Right ventricle myocardium inferior (tissue), 1 donor: ENCODE results near the gene CCDC160. TPM values are rescaled to one million over a fixed set of nuclear protein-coding genes. Genes with fewer than 3 reads are reported as not detected.
"Not testable (repeated sequence)": the region's sequence is repeated elsewhere in the genome, so short reads cannot be mapped to it uniquely, and the experiment has no call there.

Experiments
- ATAC-seq: fragments of 200-7000 bp; cut with Tn5 transposase; one replicate; pipeline ENCODE4 v1.9.1; 2020; ENCODE audit warnings: mild to moderate bottlenecking, moderate library complexity
- DNase-seq: peaks from one replicate; pipeline ENCODE4 v3.0.0; 2021; ENCODE audit errors: missing footprints
- intact Hi-C: fragments of 100-400 bp; cut with DNase I; formaldehyde crosslinking; loops from one replicate; pipeline ENCODE4 v1.11.0; 2022
- long read RNA-seq: library from polyadenylated mRNA; unstranded; transcript quantifications from one replicate; pipeline ENCODE4 v2.0.0, GENCODE V29; 2021
- total RNA-seq: library from RNA; stranded (reverse); fragmentation: NEBNext Ultra II Directional; extraction: Animal tissue kit (Norgen Biotek cat#: 25700); gene quantifications from one replicate; pipeline ENCODE4 v1.2.1, GENCODE V29; 2021
- donor health status: DM: no; HTN: yes; CAD: no; lungs with severe emphysema.

CCDC160 gene
- total RNA-seq: not detected
- long read RNA-seq: 0 reads

DNA sequence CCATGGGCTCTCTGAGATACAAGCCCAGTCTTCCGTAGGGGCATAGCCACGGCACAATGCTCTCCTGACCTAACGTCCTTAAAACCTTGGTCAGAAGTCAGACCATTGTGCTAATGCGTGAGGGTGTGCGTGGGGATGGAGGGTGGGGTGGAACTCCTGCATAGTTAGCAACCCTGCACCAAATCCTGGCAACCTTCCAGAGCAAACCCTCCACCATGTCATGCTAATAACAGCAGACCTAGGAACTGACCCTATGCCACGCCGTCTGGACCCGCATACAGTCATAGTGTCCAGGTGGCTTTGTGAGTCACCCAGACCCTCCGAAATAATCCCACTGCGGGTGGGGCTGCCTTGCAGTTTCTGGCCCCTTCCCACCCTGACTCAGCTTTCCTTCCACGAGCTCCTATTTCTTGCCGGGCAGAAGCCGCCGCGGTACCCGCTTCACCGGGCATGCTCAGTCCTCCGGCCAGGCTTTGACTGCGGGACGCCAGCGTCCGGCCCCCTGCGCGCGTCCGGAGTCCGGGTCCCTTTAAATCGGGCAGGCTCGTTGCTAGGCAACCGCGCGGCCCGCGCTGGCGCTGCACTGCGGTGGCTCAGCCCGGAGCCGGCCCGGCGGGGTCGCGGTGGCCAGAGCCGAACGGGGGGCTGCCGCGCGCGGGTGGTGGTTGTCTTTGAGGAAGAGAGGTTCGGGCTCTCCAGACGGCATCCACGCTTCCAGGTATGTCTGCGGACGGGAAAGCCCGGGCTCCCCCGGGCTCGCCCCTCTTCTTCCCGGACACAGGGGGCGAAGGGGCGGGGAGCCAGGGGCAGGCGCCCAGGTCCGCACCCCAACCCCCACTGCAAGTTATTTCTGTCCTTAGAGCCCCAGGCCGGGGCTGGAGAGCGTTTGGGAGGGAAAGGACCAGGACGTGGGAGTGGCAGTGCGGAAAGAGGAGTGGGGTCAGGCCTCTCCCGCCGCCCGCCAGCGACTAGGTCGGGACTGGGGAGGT is at the start of gene CCDC160:
Gene CCDC160 (plus strand): TSS at position 557 of the 989 bp plus-strand sequence. CDS start 7,619 bp downstream, outside the sequence.
- DNase-seq: peak; percentile 80
- intact Hi-C loops: no loop called here
- ATAC-seq: peak; percentile 46

- intact Hi-C loops: no loop called here
- no peak for DNase-seq
- no peak for ATAC-seq
These were observed 45.7 kb upstream of the CCDC160 start for GRCh38 chrX:134191281-134191680.

- DNase-seq (no peak), ATAC-seq (no peak)
- intact Hi-C loops: no loop called here
These were observed 42.1 kb upstream of the CCDC160 start for GRCh38 chrX:134194915-134195314.

- DNase-seq: no peak
- ATAC-seq: no peak
- intact Hi-C loops: no loop called here
These were observed 34.4 kb upstream of the CCDC160 start for GRCh38 chrX:134202561-134202960.

DNA sequence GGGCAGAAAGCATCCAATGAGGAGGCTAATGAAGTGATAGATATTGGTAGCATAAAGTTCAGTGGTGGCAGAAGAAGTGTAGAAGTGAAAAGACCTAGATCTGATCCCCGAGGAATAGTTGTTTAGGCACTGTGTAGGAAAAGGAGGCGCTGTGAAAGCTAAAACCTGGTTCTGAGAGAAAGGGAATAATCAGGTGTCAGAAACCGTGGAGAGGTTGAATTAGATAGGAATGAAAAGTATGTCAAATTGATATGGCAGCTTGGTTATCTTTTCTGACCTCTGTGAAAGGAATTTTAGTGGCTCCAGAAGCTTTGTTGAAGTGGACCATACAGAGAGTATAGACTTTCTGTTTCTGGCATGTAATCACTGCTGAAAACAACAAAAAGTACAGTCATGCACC is 30.8 kb upstream of the CCDC160 start:
- intact Hi-C loops: no loop called here
- ATAC-seq (no peak), DNase-seq (no peak)

DNA sequence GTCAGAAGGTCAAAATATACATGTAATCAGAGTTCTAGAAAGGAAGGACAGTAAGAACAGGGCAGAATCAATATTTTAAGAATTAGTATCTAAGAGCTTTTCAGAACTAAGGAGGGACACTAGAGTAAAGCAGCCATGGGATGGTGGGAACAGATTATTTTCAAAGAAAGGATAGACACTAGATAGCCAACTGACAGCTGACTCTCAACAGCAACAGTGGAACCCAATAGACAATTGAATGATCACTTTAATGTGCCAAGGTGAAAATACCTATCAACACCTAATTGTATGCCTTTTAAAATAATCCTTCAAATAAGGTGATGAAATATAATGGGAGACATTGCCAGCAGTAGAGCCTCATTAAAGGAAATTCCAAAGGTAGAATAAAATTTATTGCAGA is 26.5 kb upstream of the CCDC160 start:
- intact Hi-C loops: no loop called here
- no peak for DNase-seq
- ATAC-seq: no peak

GRCh38 chrX:134235236-134235635 is 1.7 kb upstream of the CCDC160 start:
- intact Hi-C loops: no loop called here
- ATAC-seq (no peak), DNase-seq (no peak)

DNA sequence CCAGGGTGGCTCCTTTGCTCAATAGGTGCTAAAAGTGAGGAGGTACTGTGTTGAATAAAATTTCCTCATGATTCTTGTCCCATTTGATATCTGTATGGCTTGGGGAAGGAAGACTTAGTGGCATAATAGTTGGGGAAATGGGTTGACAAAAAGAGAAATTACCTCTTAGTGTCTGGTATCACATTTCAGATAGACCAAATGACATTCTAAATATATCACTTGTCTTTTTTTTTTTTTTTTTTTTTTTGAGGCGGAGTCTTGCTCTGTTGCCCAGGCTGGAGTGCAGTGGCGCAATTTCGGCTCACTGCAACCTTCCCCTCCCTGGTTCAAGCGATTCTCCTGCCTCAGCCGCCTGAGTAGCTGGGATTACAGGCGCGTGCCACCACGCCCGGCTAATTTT is 1.2 kb downstream of the CCDC160 start:
- intact Hi-C loops: not testable (repeated sequence)

GRCh38 chrX:134239016-134239415 is 2.0 kb downstream of the CCDC160 start:
- DNase-seq (no peak), ATAC-seq (no peak)
- intact Hi-C loops: no loop called here

More for the DNA sequence above, 1.2 kb downstream of the CCDC160 start:
- ATAC-seq, DNase-seq: not testable (repeated sequence)

DNA sequence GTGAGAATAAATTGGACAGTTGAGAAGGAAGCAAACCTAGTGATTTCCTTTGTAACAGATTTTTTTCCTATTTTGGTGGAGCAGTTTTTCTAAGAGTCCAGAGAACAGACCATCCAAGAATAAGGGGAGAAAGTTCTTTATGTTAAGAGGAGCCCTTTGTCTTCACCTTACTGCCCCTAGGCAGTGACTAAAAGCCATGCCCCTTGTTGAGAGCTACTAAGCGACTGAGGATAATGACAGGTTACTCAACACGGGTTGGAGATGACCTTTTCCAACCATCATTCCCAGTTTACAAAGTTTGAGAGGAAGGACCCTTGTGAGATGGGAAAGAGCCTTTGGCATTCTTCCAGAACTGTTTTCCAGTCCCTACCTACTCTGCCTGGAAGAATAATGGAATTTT is 3.2 kb downstream of the CCDC160 start:
- intact Hi-C loops: no loop called here
- no peak for ATAC-seq
- no peak for DNase-seq

- intact Hi-C loops: no loop called here
- no peak for ATAC-seq
These were observed 5.1 kb downstream of the CCDC160 start for GRCh38 chrX:134241960-134242619.

DNA sequence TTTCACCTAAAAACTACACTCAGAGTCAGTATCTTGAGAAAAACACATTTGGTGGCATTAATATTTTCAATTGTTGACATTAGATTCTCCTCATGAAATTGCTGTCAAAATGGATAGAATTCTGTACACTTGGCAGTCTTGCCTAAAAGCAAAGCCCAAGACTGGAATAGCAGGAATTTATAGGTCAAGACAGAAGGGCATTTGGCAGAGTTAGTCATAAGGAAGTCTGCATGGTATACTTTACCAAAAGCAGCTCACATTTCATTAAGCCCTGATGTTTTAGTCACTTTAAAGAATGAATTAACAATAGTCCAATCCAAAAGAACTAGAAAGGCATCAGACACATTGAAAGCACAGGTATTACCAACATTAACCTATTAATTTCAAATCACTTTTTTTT is 7.1 kb downstream of the CCDC160 start:
- DNase-seq: no peak
- ATAC-seq: no peak
- intact Hi-C loops: no loop called here

More at GRCh38 chrX:134241960-134242619, 5.1 kb downstream of the CCDC160 start:
- DNase-seq: no peak

GRCh38 chrX:134246282-134246681 is 9.3 kb downstream of the CCDC160 start:
- ATAC-seq (no peak), DNase-seq (no peak)
- intact Hi-C loops: no loop called here

DNA sequence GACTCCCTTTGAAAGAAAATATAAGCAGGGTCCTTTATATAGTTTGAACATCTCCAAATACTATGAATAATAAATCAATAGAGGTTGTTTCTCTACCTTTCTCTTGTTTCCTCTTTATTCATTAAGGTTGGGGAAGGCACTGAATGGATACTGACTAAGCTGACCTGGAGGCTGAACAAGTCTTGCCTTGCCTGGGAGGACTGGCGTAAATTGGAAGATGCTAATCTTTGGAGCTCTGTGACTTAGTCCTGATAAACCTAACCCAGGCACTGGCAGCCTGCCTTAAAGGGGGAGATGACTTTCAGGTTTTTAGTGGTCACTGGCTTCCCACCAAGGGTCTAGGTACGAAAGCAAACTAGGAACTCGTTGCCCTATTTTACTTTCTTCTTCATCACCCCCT is 10.5 kb downstream of the CCDC160 start:
- intact Hi-C loops: no loop called here
- no peak for ATAC-seq

GRCh38 chrX:134249241-134249640 is 12.3 kb downstream of the CCDC160 start:
- intact Hi-C loops: no loop called here
- ATAC-seq: no peak
- DNase-seq: no peak

More for the DNA sequence above, 10.5 kb downstream of the CCDC160 start:
- DNase-seq: no peak

DNA sequence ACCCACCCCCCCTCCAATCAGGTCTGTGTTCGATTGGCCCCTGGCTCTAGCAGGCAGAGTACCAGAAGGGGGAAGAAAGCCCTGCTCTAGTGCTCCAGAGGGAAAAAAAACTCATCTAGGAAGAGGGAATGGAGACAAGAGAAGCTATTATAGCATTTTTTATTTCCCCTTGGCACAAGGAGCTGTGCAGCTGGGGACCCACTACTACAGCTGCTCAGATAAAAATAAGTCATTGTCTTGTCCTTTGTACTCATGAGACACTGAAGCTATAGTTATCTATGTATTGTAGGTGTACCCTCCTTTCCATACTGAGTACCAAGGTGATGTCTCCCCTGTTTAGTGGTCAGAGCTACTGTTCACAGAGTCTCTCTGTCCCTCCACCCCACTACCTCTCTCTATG is 14.3 kb downstream of the CCDC160 start:
- no peak for DNase-seq
- ATAC-seq: no peak
- intact Hi-C loops: no loop called here

DNA sequence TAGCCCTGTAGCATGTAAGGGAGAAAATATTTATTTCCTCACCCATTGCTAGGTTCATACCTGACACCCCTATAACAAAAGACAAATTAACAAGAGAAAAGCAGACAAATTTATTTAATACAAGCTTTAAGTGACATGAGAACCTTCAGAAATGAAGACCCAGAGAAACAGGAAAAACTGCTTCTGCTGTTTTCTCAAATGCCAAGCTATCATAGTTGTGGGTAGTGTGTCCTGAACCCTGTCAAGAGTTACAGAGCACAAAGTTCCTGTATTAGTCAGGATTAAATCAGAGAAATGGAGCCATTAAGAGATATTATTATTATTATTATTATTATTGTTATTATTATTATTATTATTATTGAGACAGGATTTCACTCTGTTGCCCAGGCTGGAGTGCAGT is 17.5 kb downstream of the CCDC160 start:
- DNase-seq: no peak
- intact Hi-C loops: no loop called here
- ATAC-seq: no peak

DNA sequence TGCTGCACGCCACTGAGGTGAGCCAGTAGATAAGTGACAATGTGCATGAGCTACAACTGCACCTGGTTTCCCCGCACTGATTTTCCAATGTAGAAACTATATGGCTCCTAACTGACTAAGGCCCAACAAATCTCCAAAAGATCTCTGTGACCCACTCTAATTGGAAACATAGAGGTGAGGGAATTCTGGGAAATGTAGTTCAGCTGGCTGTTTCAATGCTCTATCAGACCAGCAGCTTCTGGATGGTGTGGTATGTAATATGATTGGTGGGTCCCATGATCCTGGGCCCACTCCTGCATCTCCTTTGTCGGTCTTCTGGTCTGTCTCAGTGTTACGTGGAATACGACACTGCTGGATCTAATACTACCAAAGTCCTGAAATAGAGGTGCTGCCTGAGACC is 18.6 kb downstream of the CCDC160 start:
- DNase-seq (no peak), ATAC-seq (no peak)
- intact Hi-C loops: no loop called here

DNA sequence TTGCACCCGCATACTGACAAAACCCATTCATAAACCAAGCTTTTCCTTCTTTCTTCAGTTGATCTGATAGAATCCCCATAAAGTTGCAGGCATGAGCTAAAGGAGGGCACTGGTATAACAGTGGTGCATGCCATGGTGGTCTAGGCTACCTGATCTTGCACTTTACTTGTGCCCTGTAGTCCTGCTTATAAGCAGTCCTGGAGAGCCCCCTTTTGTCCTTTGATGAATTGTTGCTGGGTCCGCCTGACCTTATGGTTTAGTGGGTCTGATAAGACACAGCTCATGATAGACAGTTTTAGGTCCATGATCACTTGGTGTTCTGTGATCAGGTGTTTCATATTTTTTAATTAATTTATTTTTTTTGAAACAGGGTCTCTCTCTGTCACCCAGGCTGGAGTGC is 19.7 kb downstream of the CCDC160 start:
- intact Hi-C loops: no loop called here
- ATAC-seq (no peak), DNase-seq (no peak)

- ATAC-seq: no peak
- intact Hi-C loops: no loop called here
- no peak for DNase-seq
These were observed 21.2 kb downstream of the CCDC160 start for GRCh38 chrX:134258202-134258601.
